Muscle layer of duodenum (tissue), 2 donors: ENCODE results near the gene SLC17A8.

Experiments
- H3K27ac ChIP-seq: one replicate; pipeline ENCODE4 v1.7.0; 2013; ENCODE audit warnings: mild to moderate bottlenecking, low read length
- H3K27me3 ChIP-seq: one replicate; pipeline ENCODE4 v1.7.0; 2013; ENCODE audit warnings: low read depth, mild to moderate bottlenecking, control low read depth, low read length
- H3K36me3 ChIP-seq, 2 donors: one replicate each; pipeline ENCODE4 v1.7.0; 2013; ENCODE audit warnings: low read length in 2 of 2, control low read depth in 1 of 2, mild to moderate bottlenecking in 1 of 2; ENCODE audit not compliant: insufficient read depth in 2 of 2, control insufficient read depth in 1 of 2
- H3K4me1 ChIP-seq, 2 donors: one replicate each; pipeline ENCODE4 v1.7.0; 2013; ENCODE audit warnings: low read length in 2 of 2, mild to moderate bottlenecking in 2 of 2, control low read depth in 1 of 2, moderate library complexity in 1 of 2; ENCODE audit not compliant: insufficient read depth in 2 of 2, control insufficient read depth in 1 of 2
- H3K4me3 ChIP-seq, 2 donors: one replicate each; pipeline ENCODE4 v1.7.0; 2013; ENCODE audit warnings: low read length in 2 of 2, low read depth in 1 of 2, mild to moderate bottlenecking in 1 of 2
- H3K9me3 ChIP-seq, 2 donors: one replicate each; pipeline ENCODE4 v1.7.0; 2013; ENCODE audit warnings: low read length in 2 of 2, control low read depth in 1 of 2, mild to moderate bottlenecking in 1 of 2; ENCODE audit not compliant: control insufficient read depth in 1 of 2
- donor health status: healthy.

Gene SLC17A8

DNA sequence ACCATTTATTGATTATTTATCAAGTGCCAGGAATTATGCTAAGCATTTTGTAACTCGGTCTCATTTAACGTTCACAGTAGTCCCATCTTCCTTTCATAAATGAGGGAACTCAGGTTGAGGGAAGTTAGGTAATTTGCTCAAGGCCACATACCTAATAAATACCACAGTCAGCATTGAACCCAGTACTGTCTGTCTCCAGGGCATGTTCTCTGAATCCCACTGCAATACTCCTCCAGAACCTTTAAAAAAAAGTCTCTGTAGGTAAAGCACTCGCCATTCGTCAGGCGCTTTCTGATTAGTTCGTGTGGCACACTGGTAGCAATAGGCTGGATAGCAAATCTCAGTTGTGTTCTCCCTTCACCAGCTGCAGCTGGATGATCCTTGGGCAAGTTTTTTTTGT, 14.3 kb downstream of the SLC17A8 start:
- Histone ChIP-seq H3K27me3 (no peaks in the 10 kb centered on the region), H3K36me3 (no peaks in the 10 kb centered on the region), H3K9me3 (no peaks in the 10 kb centered on the region), H3K4me1 (peaks cover 3 to 11% of the 10 kb centered on the region in 2 donors), H3K27ac (no peak overlapping the region), H3K4me3 (no peak overlapping the region)

DNA sequence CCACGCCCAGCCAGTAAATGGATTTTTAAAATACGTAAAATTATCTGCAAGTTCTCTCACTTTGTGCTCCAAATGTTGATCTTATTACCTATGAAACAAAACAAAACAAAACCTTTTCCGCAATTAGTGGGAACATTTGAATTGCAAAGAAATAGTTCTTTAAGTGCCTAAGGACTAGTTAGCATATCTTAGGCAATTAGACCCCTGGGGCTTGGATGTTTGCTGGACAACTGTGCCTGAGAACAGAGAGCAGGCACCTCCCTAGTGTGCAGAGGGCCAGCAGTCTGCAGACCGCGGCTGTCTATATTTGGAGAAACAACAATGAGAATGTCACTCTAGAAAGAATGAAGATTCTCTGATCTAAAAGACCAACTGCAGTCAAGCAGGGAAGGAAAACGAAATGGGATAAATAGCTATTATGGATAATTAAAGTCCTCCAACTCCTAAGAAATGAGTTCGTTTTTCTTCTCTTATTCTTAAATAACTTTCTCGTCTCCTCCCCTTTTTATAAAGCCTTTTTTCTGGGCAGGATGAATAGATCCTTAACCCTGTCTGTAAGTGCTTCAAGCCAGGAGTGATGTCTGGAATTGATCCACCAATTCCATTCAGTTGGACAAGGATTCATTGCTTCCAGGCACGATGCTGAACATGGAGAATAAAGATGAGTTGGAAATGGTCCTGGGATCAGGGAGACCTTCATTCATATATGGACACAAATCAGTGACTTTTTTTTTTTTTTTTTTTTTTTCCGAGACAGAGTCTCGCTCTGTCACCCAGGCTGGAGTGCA, 16.2 kb downstream of the SLC17A8 start:
- no peaks in the 10 kb centered on the region for H3K9me3 ChIP-seq
- no peak overlapping the region for H3K27ac ChIP-seq
- no peak overlapping the region for H3K4me3 ChIP-seq
- no peaks in the 10 kb centered on the region for H3K27me3 ChIP-seq
- H3K4me1 ChIP-seq: peaks cover 3 to 11% of the 10 kb centered on the region in 2 donors
- H3K36me3 ChIP-seq: no peaks in the 10 kb centered on the region

DNA sequence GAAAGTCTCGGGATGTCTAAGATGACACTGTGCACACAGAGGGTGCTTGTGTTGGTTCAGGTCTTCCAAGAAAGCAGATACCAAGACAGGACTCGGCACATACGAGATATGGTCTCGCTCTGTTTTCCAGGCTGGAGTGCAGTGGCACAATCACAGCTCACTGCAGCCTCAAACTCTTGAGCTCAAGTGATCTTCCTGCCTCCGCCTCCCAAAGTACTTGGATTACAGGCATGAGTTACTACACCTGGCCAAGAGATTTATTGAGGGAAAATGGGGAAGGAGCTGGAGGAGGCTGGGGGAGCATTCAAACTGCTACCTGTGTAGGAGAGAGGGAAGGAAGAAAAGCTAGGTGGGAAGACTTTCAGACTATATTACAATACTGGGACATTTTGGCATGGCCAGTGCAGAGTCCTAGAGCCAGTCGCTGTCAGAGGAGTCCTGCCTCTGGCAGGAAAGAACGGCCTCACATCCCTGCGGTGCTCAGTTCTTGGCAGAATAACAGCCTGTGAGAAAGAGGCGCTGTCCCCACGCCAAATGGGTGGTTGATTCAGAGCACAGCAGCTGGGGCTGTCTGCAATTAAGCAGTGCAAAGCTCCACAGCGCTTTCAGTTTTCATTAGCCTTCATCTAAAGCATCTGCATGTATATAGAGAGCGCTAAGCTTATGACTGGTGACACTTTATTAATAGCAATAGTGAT, 18.3 kb downstream of the SLC17A8 start:
- Histone ChIP-seq H3K9me3 (no peaks in the 10 kb centered on the region), H3K4me3 (no peak overlapping the region)

DNA sequence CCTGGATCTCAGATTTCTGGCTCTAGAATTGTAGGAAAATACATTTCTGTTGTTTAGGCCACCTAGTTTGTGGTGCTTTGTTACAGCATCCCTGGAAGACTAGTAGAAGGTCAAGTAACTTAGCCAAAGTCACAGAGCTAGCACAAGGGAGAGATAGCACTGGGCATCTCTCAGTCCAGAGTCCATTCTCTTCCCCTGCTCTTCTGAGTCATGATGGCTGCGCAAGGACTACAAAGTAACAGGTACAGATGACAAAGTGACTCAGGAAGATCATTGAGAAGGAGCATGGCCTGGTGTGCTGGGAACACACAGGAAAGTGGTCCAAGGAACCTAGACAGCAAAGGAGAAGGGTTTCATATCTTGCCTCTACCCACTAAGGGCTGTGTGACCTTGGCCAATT, 19.3 kb downstream of the SLC17A8 start:
- H3K27ac ChIP-seq: no peak overlapping the region
- peaks cover 3 to 11% of the 10 kb centered on the region in 2 donors for H3K4me1 ChIP-seq
- no peaks in the 10 kb centered on the region for H3K27me3 ChIP-seq
- H3K9me3 ChIP-seq: no peaks in the 10 kb centered on the region
- no peak overlapping the region for H3K4me3 ChIP-seq
- H3K36me3 ChIP-seq: no peaks in the 10 kb centered on the region

More for the DNA sequence above, 18.3 kb downstream of the SLC17A8 start:
- Histone ChIP-seq H3K27ac (no peak overlapping the region), H3K27me3 (no peaks in the 10 kb centered on the region), H3K4me1 (peaks cover 3 to 11% of the 10 kb centered on the region in 2 donors), H3K36me3 (no peaks in the 10 kb centered on the region)

DNA sequence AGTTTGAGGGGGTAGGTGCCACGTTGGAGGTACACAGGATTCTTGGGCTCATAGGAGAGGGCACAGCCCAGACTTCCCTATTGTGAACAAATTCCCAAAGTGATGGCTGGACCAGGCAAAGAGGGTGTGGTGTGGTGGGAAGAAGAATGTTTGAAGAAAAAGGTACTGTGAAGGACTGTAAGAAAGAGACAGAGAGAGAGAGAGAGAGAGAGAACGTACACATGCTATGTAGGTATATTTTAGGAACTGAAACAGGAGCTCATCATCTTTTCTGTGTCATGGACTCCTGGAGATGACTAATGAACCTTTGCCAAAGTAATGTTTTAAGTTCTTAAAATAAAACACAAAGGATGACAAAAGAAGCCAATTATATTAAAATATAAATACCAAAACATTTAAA, 24.5 kb downstream of the SLC17A8 start:
- Histone ChIP-seq H3K27ac (no peak overlapping the region), H3K36me3 (no peaks in the 10 kb centered on the region), H3K4me3 (no peak overlapping the region), H3K27me3 (no peaks in the 10 kb centered on the region), H3K4me1 (no peaks in the 10 kb centered on the region), H3K9me3 (no peaks in the 10 kb centered on the region)

DNA sequence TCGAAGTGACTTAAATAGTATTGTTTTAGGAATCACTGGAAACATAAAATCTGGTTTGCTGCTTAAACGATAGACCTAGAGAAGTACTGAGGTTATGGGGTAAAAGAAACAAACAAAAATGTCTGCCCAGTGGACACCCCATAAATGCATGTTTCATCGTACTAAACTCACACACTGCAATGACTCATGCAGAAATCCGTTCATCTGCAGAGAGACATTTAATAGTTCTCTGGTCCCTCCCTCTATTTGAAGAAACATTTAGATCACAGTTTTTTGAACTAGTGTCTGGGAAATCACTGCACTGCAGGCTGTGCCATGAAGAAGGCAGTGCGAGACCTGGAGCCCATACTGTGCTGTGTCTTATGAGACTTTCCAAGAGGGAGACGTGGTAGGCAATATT, 25.5 kb downstream of the SLC17A8 start:
- Histone ChIP-seq H3K4me1 (no peaks in the 10 kb centered on the region), H3K27me3 (no peaks in the 10 kb centered on the region), H3K4me3 (no peak overlapping the region), H3K36me3 (no peaks in the 10 kb centered on the region), H3K27ac (no peak overlapping the region), H3K9me3 (no peaks in the 10 kb centered on the region)

DNA sequence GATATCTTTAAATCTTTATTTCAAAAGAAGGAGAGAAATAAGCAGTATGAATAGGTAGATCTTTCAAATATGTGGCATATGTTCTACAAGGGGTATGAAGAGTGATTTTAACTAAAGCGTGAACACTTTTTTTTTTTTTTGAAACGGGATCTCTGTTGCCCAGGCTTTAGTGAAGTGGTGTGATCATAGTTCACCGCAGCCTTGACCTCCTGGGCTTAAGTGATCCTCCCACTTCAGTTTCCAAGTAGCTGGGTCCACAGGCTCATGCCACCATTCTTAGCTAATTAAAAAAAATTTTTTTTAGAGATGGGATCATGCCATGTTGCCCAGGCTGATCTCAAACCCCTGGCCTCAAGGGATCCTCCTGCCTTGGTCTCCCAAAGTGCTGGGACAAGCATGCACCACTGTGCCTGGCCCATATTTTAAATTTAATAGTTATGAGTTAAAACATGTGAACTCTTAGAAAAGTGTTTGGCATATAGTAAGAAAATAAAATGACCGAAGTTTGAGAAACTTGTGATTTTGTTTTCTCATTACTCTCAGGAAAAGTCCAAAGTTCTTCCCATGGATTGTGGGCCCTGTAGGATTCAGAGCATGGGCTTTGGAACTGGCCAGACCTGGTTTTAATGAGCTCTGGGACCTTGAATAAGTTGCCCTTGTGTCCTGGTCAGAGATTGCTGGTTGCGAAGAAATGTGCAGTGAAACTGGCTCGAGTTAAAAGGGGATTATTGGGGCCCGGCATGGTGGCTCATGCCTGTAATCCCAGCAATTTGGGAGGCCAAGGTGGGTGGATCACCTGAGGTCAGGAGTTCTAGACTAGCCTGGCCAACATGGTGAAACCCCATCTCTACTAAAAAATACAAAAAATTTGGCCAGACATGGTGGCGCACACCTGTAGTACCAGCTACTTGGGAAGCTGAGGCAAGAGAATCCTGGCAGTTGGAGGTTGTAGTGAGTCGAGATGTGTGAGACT, 27.0 kb downstream of the SLC17A8 start:
- Histone ChIP-seq H3K9me3 (no peaks in the 10 kb centered on the region), H3K4me1 (no peaks in the 10 kb centered on the region)

DNA sequence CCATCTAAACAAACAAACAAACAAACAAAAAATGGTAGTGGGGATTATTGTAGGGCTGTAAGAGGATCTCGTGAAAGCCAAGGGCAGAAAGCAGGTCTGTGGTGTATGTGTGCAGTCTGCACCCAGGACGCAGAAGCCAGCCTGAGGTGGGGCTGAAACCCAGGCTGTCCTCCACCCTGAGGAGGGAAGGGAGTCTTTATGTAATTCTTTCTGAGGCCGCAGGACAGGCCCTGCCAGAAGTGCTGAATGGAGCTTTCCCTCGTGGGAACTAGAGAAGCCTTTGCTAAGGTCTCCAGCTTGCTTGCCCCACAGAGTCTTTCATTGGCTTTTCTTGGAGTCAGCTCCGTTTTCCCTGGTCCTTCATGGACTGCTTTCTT, 27.7 kb downstream of the SLC17A8 start:
- H3K36me3 ChIP-seq: no peaks in the 10 kb centered on the region
- H3K9me3 ChIP-seq: no peaks in the 10 kb centered on the region
- H3K4me1 ChIP-seq: no peaks in the 10 kb centered on the region
- no peak overlapping the region for H3K27ac ChIP-seq
- H3K27me3 ChIP-seq: no peaks in the 10 kb centered on the region
- H3K4me3 ChIP-seq: no peak overlapping the region

More for the DNA sequence above, 27.0 kb downstream of the SLC17A8 start:
- no peaks in the 10 kb centered on the region for H3K36me3 ChIP-seq
- no peak overlapping the region for H3K27ac ChIP-seq
- no peaks in the 10 kb centered on the region for H3K27me3 ChIP-seq
- no peak overlapping the region for H3K4me3 ChIP-seq

DNA sequence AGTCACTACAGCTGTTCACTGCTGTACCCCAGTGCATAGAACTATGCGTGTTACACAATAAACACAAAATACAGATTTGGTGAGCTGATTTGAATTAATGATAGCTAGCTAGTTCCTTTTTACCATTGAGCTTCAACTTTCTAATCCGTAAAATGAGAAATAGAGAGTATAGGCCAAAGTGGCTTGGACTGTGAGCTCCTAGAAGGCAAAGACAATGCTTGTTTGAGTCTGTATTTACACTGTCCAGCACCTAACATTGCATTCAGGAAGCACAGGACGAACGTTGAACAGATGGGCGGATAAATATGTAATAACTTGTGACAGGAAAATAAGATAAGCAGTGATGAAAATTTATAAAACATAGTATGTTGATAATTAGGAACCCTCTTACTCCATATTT, 31.5 kb downstream of the SLC17A8 start:
- Histone ChIP-seq H3K27ac (no peak overlapping the region), H3K4me1 (no peaks in the 10 kb centered on the region), H3K27me3 (no peaks in the 10 kb centered on the region), H3K36me3 (no peaks in the 10 kb centered on the region), H3K9me3 (no peaks in the 10 kb centered on the region), H3K4me3 (no peak overlapping the region)

DNA sequence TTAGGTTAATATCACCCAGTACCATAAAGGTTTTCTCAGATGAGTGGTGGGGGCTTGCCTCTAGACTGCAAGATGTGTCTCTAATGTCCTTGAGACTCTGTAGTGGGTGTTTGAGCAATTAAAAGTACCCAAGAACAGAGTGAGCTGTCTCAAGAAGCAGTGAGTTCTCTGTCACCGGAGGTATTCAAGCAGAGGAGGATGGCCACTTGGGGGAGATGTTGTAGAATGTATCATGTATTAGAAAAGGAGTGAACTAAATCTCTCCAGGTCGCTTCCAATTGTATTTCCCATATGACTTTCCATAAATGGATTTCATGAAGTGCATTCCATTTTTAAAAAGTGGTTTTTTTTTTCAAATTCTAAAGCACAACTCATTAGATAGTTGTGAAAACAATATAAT, 35.0 kb downstream of the SLC17A8 start:
- H3K36me3 ChIP-seq: no peaks in the 10 kb centered on the region
- H3K4me3 ChIP-seq: no peak overlapping the region
- no peak overlapping the region for H3K27ac ChIP-seq
- H3K27me3 ChIP-seq: no peaks in the 10 kb centered on the region
- no peaks in the 10 kb centered on the region for H3K9me3 ChIP-seq
- H3K4me1 ChIP-seq: no peaks in the 10 kb centered on the region

DNA sequence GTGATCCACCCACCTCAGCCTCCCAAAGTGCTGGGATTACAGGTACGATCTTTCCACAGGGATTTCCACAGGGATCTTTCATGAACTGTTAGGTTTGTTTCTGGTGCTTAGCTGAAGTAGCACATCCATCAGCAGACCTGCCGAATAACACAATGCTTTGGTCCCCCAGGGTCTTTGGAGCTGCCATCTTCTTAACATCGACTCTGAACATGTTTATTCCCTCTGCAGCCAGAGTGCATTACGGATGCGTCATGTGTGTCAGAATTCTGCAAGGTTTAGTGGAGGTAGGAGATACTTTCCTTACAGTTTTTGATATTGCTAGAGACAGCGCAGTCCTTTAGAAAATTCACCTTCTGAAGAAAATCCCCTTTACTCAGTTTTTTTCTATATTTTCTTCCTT, 36.3 kb downstream of the SLC17A8 start:
- Histone ChIP-seq H3K36me3 (no peaks in the 10 kb centered on the region), H3K27ac (no peak overlapping the region), H3K27me3 (no peaks in the 10 kb centered on the region), H3K4me3 (no peak overlapping the region), H3K9me3 (no peaks in the 10 kb centered on the region), H3K4me1 (no peaks in the 10 kb centered on the region)
